ENCODE results near the gene SIPA1L2. TPM values are rescaled to one million over a fixed set of nuclear protein-coding genes. Genes with fewer than 3 reads are reported as not detected.

Gene SIPA1L2
- total RNA-seq, 1 experiment from 2014 or later: 12.5 TPM

DNA sequence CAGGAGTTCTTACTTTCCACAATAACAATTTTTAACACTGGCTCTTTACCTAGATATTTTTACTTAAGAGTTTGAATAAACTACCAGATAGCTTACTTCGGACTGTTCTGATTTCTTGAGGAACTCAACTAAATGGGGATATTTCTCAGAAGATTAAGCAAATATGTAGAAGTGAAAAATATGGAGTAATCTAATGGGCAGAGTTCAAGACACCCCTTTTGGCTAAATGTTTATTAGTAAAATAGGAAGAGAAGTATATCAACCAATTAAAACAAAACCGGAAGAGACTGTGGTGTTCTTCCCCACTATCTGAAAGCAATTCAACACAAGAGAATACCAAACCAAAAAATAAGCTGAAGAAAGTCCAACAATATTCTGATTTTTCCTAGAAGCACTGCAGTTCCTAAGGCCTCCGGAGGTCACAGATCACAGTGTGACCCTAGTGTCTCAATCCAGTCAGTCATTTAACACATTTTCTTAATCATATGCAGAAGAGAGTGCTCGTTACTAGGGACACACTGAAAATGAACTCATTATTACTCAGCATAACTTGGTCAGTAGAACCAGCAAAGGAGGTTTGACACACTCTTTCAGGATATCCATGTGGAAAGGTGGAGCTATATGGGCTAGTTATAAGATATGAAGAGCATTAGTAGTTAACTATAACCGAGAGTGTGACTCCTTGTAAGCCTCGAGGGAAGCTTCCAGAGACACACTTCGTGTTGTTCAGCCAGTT, 5.2 kb downstream of the SIPA1L2 start:
- Histone ChIP-seq H3K27ac (ENCODE audit: low read depth, low read length) (no peak overlapping the region), H3K79me2 (ENCODE audit: insufficient read depth, low read length) (no peaks in the 10 kb centered on the region), H3K9me2 (ENCODE audit: insufficient read depth) (no peaks in the 10 kb centered on the region), H3K9ac (ENCODE audit: low read length) (no peak overlapping the region), H4K20me1 (ENCODE audit: insufficient read depth) (no peaks in the 10 kb centered on the region), H2AFZ (ENCODE audit: low read depth, low read length, poor library complexity, severe bottlenecking) (no peak overlapping the region), H3K36me3 (ENCODE audit: control insufficient read depth in 1 of 2, insufficient read depth in 2 of 2, low read length in 2 of 2) (no peaks in the 10 kb centered on the region), H3K4me3 (replicated peaks in 1 of 2; ENCODE audit: low read depth in 1 of 2, low read length in 2 of 2) (no peak overlapping the region), H3K9me3 (ENCODE audit: control insufficient read depth in 1 of 2, insufficient read depth in 1 of 2, low read depth in 1 of 2, low read length in 2 of 2) (no peaks in the 10 kb centered on the region), H3K4me2 (ENCODE audit: low read length) (no peak overlapping the region), H3K27me3 (ENCODE audit: insufficient read depth, low read length) (no peaks in the 10 kb centered on the region), H3K4me1 (ENCODE audit: control insufficient read depth in 1 of 2, insufficient read depth in 2 of 2, low read length in 2 of 2) (peaks cover 46 to 75% of the 10 kb centered on the region in 2 experiments; a peak in 3 of 4 replicates)
- BruUV-seq (replicated peaks): no TSS peak
- ChIA-PET POLR2A (no interaction called here), RAD21 (ENCODE audit: low non-redundant PET in 1 of 2, low total read pairs in 2 of 2, uncharacterized antibody in 2 of 2, unreplicated experiment in 2 of 2) (no interaction called here), CTCF (no interaction called here)
- no peak for TF ChIP-seq ZFX (IDR thresholded peaks at IDR 0.05)
- no peak for TF ChIP-seq FOSL1 (IDR thresholded peaks at IDR 0.05; ENCODE audit: low read depth)
- TF ChIP-seq, protein P1, sequence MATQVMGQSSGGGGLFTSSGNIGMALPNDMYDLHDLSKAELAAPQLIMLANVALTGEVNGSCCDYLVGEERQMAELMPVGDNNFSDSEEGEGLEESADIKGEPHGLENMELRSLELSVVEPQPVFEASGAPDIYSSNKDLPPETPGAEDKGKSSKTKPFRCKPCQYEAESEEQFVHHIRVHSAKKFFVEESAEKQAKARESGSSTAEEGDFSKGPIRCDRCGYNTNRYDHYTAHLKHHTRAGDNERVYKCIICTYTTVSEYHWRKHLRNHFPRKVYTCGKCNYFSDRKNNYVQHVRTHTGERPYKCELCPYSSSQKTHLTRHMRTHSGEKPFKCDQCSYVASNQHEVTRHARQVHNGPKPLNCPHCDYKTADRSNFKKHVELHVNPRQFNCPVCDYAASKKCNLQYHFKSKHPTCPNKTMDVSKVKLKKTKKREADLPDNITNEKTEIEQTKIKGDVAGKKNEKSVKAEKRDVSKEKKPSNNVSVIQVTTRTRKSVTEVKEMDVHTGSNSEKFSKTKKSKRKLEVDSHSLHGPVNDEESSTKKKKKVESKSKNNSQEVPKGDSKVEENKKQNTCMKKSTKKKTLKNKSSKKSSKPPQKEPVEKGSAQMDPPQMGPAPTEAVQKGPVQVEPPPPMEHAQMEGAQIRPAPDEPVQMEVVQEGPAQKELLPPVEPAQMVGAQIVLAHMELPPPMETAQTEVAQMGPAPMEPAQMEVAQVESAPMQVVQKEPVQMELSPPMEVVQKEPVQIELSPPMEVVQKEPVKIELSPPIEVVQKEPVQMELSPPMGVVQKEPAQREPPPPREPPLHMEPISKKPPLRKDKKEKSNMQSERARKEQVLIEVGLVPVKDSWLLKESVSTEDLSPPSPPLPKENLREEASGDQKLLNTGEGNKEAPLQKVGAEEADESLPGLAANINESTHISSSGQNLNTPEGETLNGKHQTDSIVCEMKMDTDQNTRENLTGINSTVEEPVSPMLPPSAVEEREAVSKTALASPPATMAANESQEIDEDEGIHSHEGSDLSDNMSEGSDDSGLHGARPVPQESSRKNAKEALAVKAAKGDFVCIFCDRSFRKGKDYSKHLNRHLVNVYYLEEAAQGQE (IDR thresholded peaks at IDR 0.05; ENCODE audit: low read depth): no peak
- TF ChIP-seq, protein P2, sequence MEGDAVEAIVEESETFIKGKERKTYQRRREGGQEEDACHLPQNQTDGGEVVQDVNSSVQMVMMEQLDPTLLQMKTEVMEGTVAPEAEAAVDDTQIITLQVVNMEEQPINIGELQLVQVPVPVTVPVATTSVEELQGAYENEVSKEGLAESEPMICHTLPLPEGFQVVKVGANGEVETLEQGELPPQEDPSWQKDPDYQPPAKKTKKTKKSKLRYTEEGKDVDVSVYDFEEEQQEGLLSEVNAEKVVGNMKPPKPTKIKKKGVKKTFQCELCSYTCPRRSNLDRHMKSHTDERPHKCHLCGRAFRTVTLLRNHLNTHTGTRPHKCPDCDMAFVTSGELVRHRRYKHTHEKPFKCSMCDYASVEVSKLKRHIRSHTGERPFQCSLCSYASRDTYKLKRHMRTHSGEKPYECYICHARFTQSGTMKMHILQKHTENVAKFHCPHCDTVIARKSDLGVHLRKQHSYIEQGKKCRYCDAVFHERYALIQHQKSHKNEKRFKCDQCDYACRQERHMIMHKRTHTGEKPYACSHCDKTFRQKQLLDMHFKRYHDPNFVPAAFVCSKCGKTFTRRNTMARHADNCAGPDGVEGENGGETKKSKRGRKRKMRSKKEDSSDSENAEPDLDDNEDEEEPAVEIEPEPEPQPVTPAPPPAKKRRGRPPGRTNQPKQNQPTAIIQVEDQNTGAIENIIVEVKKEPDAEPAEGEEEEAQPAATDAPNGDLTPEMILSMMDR (IDR thresholded peaks at IDR 0.05 in 2 of 3, conservative IDR thresholded peaks at IDR 0.05 in 1 of 3; ENCODE audit: borderline replicate concordance in 1 of 3, insufficient read depth in 1 of 3, low read depth in 2 of 3, low read length in 2 of 3): no peak
- no peak for TF ChIP-seq TCF7L2 (IDR thresholded peaks at IDR 0.05; ENCODE audit: borderline replicate concordance, extremely low read depth, insufficient read depth, insufficient read length)
- TF ChIP-seq, protein P3, sequence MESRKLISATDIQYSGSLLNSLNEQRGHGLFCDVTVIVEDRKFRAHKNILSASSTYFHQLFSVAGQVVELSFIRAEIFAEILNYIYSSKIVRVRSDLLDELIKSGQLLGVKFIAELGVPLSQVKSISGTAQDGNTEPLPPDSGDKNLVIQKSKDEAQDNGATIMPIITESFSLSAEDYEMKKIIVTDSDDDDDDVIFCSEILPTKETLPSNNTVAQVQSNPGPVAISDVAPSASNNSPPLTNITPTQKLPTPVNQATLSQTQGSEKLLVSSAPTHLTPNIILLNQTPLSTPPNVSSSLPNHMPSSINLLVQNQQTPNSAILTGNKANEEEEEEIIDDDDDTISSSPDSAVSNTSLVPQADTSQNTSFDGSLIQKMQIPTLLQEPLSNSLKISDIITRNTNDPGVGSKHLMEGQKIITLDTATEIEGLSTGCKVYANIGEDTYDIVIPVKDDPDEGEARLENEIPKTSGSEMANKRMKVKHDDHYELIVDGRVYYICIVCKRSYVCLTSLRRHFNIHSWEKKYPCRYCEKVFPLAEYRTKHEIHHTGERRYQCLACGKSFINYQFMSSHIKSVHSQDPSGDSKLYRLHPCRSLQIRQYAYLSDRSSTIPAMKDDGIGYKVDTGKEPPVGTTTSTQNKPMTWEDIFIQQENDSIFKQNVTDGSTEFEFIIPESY (IDR thresholded peaks at IDR 0.05; ENCODE audit: extremely low read depth, insufficient replicate concordance, low read length): no peak
- no peak for TF ChIP-seq CBX3 (IDR thresholded peaks at IDR 0.05; ENCODE audit: low read depth)
- no peak for TF ChIP-seq POLR2A (IDR thresholded peaks at IDR 0.05; ENCODE audit: borderline replicate concordance, extremely low read depth, insufficient read depth, insufficient read length)
- no peak for TF ChIP-seq SP1 (IDR thresholded peaks at IDR 0.05; ENCODE audit: low read depth)
- TF ChIP-seq RAD21 (IDR thresholded peaks at IDR 0.05; ENCODE audit: low read depth): no peak
- ATAC-seq (no peak), DNase-seq (ENCODE audit: low read depth, low spot score) (no peak)
- intact Hi-C loops (cut with micrococcal nuclease): loop anchor here (5.0 to 10.0 kb wide), 3 partner anchors 410 to 900 kb away; no protein-coding TSS in a partner anchor

All from HCT116 (cell line).